CD14-positive monocyte (primary cell): ENCODE measurements around the gene BCL2L1. TPM values are rescaled to one million over a fixed set of nuclear protein-coding genes. Genes with fewer than 3 reads are reported as not detected.

ENCODE experiments used
- DNase-seq, 3 donors: peaks; one replicate each; pipeline ENCODE4 v3.0.0-alpha.2; 2011 to 2022
- H2AFZ ChIP-seq: 2 replicates; pipeline ENCODE4 v1.6.0; 2012; ENCODE audit warnings: mild to moderate bottlenecking, low read depth, low read length, inconsistent platforms; ENCODE audit not compliant: insufficient read depth, poor library complexity, severe bottlenecking
- H3K27ac ChIP-seq, 2 donors: 1 replicate in 1 of 2; 2 replicates in 1 of 2; pipeline ENCODE4 v1.5.1; 2012 to 2013; ENCODE audit warnings: low read length in 2 of 2, control low read depth in 1 of 2, inconsistent platforms in 1 of 2, low read depth in 1 of 2, mild to moderate bottlenecking in 1 of 2
- H3K27me3 ChIP-seq, 2 donors: one replicate each; pipeline versions ENCODE4 v1.6.0 to v1.6.1; 2011 to 2013; ENCODE audit warnings: low read length in 2 of 2; ENCODE audit not compliant: control insufficient read depth in 2 of 2, insufficient read depth in 2 of 2
- H3K36me3 ChIP-seq, 2 donors: replicated peaks in 1 of 2; 1 replicate in 1 of 2; 2 replicates in 1 of 2; pipeline versions ENCODE4 v1.5.1 to v1.6.1; 2012 to 2013; ENCODE audit warnings: low read length in 2 of 2, control low read depth in 1 of 2, inconsistent platforms in 1 of 2, mild to moderate bottlenecking in 1 of 2; ENCODE audit not compliant: insufficient read depth in 2 of 2, control insufficient read depth in 1 of 2
- H3K4me1 ChIP-seq, 2 donors: 1 replicate in 1 of 2; 2 replicates in 1 of 2; pipeline versions ENCODE4 v1.5.1 to v1.6.1; 2012 to 2013; ENCODE audit warnings: low read length in 2 of 2, control low read depth in 1 of 2, inconsistent platforms in 1 of 2, mild to moderate bottlenecking in 1 of 2, moderate library complexity in 1 of 2; ENCODE audit not compliant: insufficient read depth in 2 of 2, control insufficient read depth in 1 of 2
- H3K4me2 ChIP-seq: replicated peaks from 2 replicates; pipeline ENCODE3; 2012; ENCODE audit warnings: low read length, moderate library complexity, mild to moderate bottlenecking; ENCODE audit not compliant: poor library complexity, severe bottlenecking; ENCODE audit errors: extremely low read depth
- H3K4me3 ChIP-seq, 3 experiments: fragments of 200-600 bp in 1 of 3; sonication (generic) in 1 of 3; replicated peaks in 1 of 3; 1 replicate in 2 of 3; 2 replicates in 1 of 3; pipeline ENCODE4 v1.5.1; 2011 to 2013; ENCODE audit warnings: low read length in 3 of 3, mild to moderate bottlenecking in 3 of 3, control low read depth in 2 of 3, low read depth in 2 of 3, inconsistent platforms in 1 of 3, moderate library complexity in 1 of 3
- H3K79me2 ChIP-seq: 2 replicates; pipeline ENCODE4 v1.6.0; 2012; ENCODE audit warnings: mild to moderate bottlenecking, control low read depth, inconsistent platforms, low read length, moderate library complexity; ENCODE audit not compliant: insufficient read depth
- H3K9ac ChIP-seq: 2 replicates; pipeline ENCODE4 v1.6.0; 2017; ENCODE audit warnings: low read length, mild to moderate bottlenecking; ENCODE audit not compliant: insufficient read depth, poor library complexity, severe bottlenecking
- H3K9me3 ChIP-seq, 2 donors: replicated peaks in 1 of 2; 1 replicate in 1 of 2; 2 replicates in 1 of 2; pipeline versions ENCODE4 v1.5.1 to v1.6.1; 2012 to 2013; ENCODE audit warnings: low read length in 2 of 2, control low read depth in 1 of 2; ENCODE audit not compliant: control insufficient read depth in 1 of 2, insufficient read depth in 1 of 2
- H4K20me1 ChIP-seq: 2 replicates; pipeline ENCODE4 v1.6.0; 2012; ENCODE audit warnings: mild to moderate bottlenecking, low read length, control low read depth, moderate library complexity; ENCODE audit not compliant: insufficient read depth
- H3K27ac Mint-ChIP-seq, 7 donors: one replicate each; pipeline ENCODE4 v1.8.0; 2020; ENCODE audit warnings: mild to moderate bottlenecking in 7 of 7, mixed read lengths in 7 of 7, moderate library complexity in 6 of 7, inconsistent platforms in 2 of 7
- H3K27me3 Mint-ChIP-seq, 3 donors: one replicate each; pipeline ENCODE4 v1.8.0; 2021 to 2022; ENCODE audit warnings: low read depth in 3 of 3, mild to moderate bottlenecking in 3 of 3, mixed read lengths in 3 of 3, moderate library complexity in 3 of 3, inconsistent platforms in 1 of 3
- H3K36me3 Mint-ChIP-seq, 2 donors: one replicate each; pipeline ENCODE4 v1.8.0; 2020; ENCODE audit warnings: mixed read lengths in 2 of 2, inconsistent platforms in 1 of 2, mild to moderate bottlenecking in 1 of 2
- H3K4me1 Mint-ChIP-seq: one replicate; pipeline ENCODE4 v1.8.0; 2020; ENCODE audit warnings: mild to moderate bottlenecking, mixed read lengths
- H3K4me3 Mint-ChIP-seq, 2 donors: one replicate each; pipeline ENCODE4 v1.8.0; 2020; ENCODE audit warnings: mild to moderate bottlenecking in 2 of 2, mixed read lengths in 2 of 2, moderate library complexity in 1 of 2
- H3K9me3 Mint-ChIP-seq, 7 donors: one replicate each; pipeline ENCODE4 v1.8.0; 2020 to 2022; ENCODE audit warnings: mixed read lengths in 7 of 7, mild to moderate bottlenecking in 6 of 7, moderate library complexity in 6 of 7, inconsistent platforms in 2 of 7
- WGBS: methylation state at CpG from one replicate; pipeline ENCODE4 v1.1.5; 2013; ENCODE audit warnings: missing lambda C conversion rate; ENCODE audit not compliant: insufficient coverage; 5-methylcytosine and 5-hydroxymethylcytosine counted together
- intact Hi-C, 2 donors: fragments of 100-400 bp; cut with micrococcal nuclease; formaldehyde crosslinking; loops; one replicate each; pipeline versions ENCODE4 v1.15.0 to v1.15.1; 2023
- polyA plus RNA-seq, 3 donors: library from polyadenylated mRNA; depleted of rRNA in 1 of 3; unstranded in 2 of 3; stranded (reverse) in 1 of 3; fragments of 300-500 nt in 2 of 3; fragments of >200 nt in 1 of 3; fragmentation: Illumina TruSeq in 2 of 3; gene quantifications; 1 replicate in 2 of 3; 2 replicates in 1 of 3; pipeline ENCODE4 v1.2.3, GENCODE V29; 2012 to 2021
- TF ChIP-seq, protein P1 (sequence below): fragments of 200-600 bp; IDR thresholded peaks from one replicate; pipeline ENCODE4 v1.8.0; 2022; ENCODE audit warnings: antibody characterized with exemption, mild to moderate bottlenecking

The BCL2L1 gene
- polyA plus RNA-seq, 3 donors = 12.4 to 16.8 (median 14.3) TPM

DNA sequence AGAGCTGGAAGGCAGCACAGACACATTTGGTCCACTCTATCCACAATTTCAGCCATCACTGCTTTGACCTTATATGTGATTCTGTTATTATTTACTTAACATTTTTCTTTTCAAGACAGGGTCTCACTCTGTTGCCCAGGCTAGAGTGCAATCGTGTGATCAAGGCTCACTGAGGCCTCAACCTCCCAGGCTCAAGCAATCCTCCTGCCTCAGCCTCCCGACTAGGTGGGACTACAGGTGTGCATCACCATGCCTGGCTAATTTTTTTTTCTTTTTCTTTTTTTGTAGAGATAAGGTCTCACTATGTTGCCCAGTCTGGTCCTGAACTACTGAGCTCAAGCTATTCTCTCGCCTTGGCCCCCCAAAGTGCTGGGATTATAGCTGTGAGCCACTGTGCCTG lies 40.3 kb downstream of the BCL2L1 start:
- no peaks in the 10 kb centered on the region for H3K9me3 Mint-ChIP-seq
- TF ChIP-seq, protein P1, sequence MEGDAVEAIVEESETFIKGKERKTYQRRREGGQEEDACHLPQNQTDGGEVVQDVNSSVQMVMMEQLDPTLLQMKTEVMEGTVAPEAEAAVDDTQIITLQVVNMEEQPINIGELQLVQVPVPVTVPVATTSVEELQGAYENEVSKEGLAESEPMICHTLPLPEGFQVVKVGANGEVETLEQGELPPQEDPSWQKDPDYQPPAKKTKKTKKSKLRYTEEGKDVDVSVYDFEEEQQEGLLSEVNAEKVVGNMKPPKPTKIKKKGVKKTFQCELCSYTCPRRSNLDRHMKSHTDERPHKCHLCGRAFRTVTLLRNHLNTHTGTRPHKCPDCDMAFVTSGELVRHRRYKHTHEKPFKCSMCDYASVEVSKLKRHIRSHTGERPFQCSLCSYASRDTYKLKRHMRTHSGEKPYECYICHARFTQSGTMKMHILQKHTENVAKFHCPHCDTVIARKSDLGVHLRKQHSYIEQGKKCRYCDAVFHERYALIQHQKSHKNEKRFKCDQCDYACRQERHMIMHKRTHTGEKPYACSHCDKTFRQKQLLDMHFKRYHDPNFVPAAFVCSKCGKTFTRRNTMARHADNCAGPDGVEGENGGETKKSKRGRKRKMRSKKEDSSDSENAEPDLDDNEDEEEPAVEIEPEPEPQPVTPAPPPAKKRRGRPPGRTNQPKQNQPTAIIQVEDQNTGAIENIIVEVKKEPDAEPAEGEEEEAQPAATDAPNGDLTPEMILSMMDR = no peak
- no peak overlapping the region for H3K4me2 ChIP-seq
- H3K27ac ChIP-seq = no peak overlapping the region
- no peaks in the 10 kb centered on the region for H3K9me3 ChIP-seq
- no peaks in the 10 kb centered on the region for H3K27me3 ChIP-seq
- no peak overlapping the region for H3K4me3 ChIP-seq
- WGBS = 100% methylated on average over 2 of the region's 3 CpGs
- H3K27ac Mint-ChIP-seq = no peak overlapping the region
- no peaks in the 10 kb centered on the region for H3K4me1 ChIP-seq
- peaks cover 8% of the 10 kb centered on the region for H3K4me1 Mint-ChIP-seq
- intact Hi-C loops = no loop called here
- no peak overlapping the region for H3K4me3 Mint-ChIP-seq
- H3K27me3 Mint-ChIP-seq = peaks cover 0 to 7% (median 0%) of the 10 kb centered on the region in 3 donors
- peaks cover 65 to 66% of the 10 kb centered on the region in 2 donors for H3K36me3 Mint-ChIP-seq
- no peak overlapping the region for H3K9ac ChIP-seq
- peaks cover 3% of the 10 kb centered on the region for H3K79me2 ChIP-seq
- H2AFZ ChIP-seq = no peak overlapping the region
- no peak for DNase-seq
- H3K36me3 ChIP-seq = peaks cover 25 to 80% of the 10 kb centered on the region in 2 donors
- H4K20me1 ChIP-seq = peaks cover 42% of the 10 kb centered on the region

DNA sequence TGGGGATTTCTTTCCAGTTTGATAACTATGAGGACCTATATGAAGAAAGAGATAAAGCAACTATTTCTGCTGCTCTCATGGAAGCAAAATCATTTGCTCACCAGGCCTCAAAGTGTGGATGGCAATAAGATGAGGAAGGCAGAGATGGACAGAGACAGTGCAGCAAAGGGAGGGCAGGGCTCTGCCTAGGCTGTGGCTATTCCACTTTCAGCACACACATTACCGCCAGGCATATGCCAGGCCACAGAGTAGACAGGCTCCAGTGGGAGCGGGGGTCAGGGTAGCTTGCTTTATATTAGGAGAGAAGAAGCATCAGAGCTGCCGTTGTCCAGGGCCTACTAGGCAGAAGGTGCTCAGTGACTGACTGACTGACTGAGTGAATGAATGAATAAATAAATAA lies 40.9 kb downstream of the BCL2L1 start:
- no peak overlapping the region for H3K9ac ChIP-seq
- H3K4me3 Mint-ChIP-seq = no peak overlapping the region

More for the DNA sequence above, 40.9 kb downstream of the BCL2L1 start:
- Histone ChIP-seq H3K36me3 (peaks cover 21 to 75% of the 10 kb centered on the region in 2 donors), H3K4me2 (no peak overlapping the region), H3K9me3 (no peaks in the 10 kb centered on the region), H4K20me1 (peaks cover 42% of the 10 kb centered on the region), H3K4me3 (no peak overlapping the region), H3K4me1 (no peaks in the 10 kb centered on the region), H3K79me2 (peaks cover 3% of the 10 kb centered on the region), H3K27ac (no peak overlapping the region), H2AFZ (no peak overlapping the region), H3K27me3 (no peaks in the 10 kb centered on the region)
- Mint-ChIP-seq H3K9me3 (no peaks in the 10 kb centered on the region), H3K36me3 (peaks cover 61 to 62% of the 10 kb centered on the region in 2 donors), H3K27ac (no peak overlapping the region), H3K27me3 (peaks cover 0 to 7% (median 0%) of the 10 kb centered on the region in 3 donors), H3K4me1 (peaks cover 10% of the 10 kb centered on the region)
- TF ChIP-seq, protein P1 = no peak
- 100% methylated on average over 1 of the region's 3 CpGs for WGBS
- intact Hi-C loops = no loop called here
- no peak for DNase-seq
